NCI-H748 treated with DMSO at 0.1 percent for 48 hours (cell line): ENCODE measurements around the gene PPM1D.
"Not testable (repeated sequence)": the region's sequence is repeated elsewhere in the genome, so short reads cannot be mapped to it uniquely, and the experiment has no call there.

ENCODE experiments used
- DNase-seq: peaks from one replicate; lab custom pipeline; 2025; lab: John Stamatoyannopoulos, UW

PPM1D gene

DNA sequence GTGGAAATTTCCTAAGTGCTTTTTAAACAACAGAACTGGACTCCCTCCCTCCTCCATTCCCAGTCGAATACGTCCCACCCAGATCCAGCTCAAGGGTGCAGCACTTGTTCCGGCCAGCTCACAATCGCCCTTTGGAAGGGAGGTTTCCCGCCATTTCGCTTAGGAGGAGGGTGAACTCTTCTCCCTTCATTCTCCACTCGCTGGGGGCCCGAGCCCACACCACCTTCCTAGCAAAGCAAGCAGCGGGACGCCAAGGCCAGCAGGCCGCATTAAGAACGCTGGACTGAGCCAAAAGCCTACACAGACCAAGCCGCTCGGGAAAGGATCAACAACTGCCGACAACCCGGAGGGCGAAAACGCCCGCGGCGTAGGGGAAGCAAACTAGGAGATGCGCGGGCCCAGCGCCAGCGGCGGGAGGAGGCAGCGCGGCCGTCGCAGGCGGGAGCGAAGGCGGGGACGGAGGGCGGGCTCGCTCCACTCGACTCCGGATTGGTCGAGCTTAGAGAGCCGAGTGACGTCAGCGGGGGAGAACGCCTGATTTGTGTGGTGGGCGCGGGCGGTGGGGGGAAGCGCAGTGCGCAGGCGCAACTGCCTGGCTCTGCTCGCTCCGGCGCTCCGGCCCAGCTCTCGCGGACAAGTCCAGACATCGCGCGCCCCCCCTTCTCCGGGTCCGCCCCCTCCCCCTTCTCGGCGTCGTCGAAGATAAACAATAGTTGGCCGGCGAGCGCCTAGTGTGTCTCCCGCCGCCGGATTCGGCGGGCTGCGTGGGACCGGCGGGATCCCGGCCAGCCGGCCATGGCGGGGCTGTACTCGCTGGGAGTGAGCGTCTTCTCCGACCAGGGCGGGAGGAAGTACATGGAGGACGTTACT is at the start of gene PPM1D:
Gene PPM1D, plus strand, starts transcription at position 574 of the 870 bp plus-strand sequence. Its CDS starts 222 bp downstream, at position 796.
- DNase-seq = peak; percentile 97

DNA sequence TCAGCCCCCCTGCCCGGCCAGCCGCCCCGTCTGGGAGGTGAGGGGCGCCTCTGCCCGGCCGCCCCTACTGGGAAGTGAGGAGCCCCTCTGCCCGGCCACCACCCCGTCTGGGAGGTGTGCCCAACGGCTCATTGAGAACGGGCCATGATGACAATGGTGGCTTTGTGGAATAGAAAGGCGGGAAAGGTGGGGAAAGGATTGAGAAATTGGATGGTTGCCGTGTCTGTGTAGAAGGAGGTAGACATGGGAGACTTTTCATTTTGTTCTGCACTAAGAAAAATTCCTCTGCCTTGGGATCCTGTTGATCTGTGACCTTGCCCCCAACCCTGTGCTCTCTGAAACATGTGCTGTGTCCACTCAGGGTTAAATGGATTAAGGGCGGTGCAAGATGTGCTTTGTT is 47.7 kb upstream of the PPM1D start:
- not testable (repeated sequence) for DNase-seq

DNA sequence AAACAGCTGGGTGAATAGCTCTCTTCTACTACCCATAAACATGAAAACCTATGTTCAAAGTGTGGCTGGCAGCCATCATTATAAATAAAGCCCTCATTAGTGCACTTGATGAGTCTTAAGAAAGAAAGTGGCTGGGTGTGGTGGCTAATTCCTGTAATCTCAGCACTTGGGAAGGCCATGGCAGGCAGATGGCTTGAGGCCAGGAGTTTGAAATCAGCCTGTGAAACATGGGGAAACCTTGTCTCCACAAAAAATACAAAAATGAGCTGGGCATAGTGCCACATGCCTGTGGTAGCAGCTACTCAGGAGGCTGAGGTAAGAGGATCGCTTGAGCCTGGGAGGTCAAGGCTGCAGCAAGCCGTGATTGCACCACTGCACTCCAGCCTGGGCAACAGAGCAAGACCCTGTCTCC is 45.6 kb upstream of the PPM1D start:
- DNase-seq = no peak

DNA sequence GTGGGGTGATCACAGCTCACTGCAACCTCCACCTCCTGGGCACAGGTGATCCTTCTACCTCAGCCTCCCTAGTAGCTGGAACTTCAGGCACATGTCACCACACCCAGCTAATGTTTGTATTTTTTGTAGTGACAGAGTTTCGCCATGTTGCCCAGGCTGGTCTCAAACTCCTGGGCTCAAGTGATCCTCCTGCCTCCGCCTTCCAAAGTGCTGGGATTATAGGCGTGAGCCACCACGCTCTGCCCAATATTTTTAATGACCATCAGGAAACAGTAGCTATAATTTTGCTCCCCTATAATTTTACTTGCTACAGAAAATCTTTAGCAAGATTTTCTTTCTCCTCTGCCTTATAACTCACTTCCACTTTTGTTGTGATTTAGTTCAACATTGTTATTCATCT is 44.2 kb upstream of the PPM1D start:
- DNase-seq = no peak

DNA sequence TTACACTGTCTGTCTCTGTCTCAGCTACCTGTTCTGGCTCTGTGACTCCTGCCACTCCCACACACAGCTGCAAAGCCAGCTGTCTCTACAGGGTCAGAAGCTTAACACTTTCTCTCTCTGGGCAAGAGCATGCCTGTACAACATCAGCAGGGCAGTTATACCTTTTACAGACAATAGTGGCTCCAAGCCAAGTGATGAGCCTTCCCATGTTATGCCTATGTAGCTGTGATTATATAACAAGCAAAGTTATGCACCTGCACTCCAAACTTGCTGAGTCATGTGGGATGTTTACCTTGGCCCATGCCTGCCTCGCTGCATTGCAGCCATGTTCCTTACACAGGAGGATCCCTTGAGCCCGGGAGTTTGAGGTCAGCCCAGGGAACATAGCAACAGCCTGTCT is 42.2 kb upstream of the PPM1D start:
- no peak for DNase-seq

DNA sequence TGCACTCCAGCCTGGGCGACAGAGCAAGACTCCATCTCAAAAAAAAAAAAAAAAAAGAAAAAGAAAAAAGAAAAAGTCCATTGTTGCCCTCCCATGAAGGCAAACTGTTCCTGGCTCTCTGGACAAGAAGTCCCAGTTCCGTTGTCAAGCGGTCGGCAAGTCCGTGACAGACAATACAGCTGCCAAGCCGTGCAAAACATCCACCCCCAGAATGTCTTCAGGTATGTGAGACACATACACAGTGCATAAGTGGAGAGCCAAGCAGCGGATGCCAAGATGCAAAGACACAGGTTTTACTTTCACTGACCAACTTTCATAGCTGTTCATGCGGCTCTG is 40.4 kb upstream of the PPM1D start:
- DNase-seq = no peak

DNA sequence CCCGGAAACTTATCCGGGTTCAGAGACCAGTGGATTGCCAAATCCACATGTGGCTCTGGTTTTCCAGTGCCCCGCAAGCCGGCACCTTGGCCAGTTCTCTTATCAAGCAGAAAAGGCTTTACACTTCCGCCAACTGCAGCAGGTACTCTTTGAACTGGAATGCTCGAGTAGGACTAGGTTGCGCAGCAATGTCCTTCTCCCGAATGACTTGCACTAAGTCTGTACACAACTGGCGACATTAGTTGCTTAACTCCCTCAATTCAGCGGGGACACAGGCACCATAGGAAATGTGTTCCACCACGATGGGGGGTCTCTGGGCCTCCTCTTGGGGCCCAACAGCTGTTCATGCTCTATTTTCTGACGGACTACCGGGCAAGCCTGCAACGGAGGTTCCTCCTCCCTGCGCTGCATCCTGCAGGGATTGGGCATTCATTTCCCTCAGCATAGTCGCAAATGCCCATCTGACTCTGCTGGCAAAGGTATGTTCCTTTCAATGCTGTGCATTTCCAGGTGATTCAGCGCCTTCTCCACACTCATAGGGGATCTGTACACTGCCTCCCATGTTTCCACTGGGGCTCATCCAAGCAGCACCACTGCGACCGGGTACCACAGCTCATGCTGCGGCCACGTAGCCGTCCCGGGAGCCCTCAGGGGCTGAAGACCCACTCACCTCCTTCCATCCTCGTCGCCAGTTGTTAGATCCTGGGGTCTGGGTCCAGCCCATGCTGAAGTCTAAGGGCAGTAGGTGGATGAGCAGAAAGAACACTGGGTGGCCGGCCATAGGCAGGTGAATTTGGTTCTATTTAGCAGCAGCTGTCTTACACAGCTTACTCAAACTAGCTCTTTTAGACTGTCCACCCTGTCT is 39.8 kb upstream of the PPM1D start:
- DNase-seq = no peak

DNA sequence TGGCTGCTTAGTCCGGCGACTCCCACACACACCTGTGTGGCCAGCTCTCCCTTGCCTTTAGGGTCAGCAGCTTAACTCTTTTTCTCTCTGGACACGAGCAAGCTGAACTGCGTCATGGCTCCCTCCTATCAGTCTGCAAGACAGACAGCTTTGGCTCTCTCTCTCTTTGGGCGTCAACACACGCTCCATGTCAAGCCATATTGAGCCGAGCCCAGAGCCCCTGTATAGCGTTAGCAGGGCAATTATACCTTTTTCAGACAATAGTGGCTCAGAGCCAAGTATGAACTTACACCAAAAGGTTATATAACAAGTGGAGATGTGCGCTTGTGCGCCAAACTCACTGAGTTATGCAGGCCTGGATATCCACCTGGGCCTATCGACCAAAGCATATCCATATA is 39.1 kb upstream of the PPM1D start:
- DNase-seq = no peak

DNA sequence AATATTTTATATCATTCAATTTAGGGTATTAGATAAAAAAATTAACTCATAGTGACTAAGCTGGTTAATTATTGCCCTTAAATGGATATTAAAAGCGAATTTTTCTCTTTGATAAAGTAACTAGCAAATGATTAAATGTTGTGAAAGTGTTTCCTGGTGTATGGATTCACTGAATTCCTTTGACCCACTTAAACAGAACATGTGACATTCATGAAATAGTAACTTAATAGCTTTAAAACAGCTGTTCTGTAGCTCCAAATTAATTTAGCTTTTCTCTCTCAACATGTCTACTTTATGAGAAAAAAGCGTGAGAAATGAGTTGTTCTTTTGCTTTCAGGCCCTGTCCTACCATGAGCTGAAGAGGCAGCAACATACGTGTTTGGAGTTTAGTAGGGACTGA is 37.6 kb upstream of the PPM1D start:
- no peak for DNase-seq

DNA sequence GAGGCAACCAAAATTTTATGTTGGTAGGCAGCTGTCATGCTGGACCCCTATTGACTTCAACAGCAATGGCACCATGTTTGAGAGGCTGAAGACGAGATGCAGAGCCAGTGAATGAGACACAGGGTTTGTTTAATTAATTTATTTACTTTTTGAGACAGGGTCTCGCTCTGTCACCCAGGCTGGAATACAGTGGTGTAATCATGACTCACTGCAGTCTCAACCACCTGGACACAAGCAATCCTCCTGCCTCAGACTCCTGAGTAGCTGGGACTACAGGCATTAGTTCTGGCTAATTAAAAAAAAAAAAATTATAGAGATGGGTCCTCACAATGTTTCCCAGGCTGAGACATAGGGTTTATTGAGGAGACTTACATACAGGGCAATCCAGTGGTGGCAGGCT is 36.2 kb upstream of the PPM1D start:
- DNase-seq = no peak

DNA sequence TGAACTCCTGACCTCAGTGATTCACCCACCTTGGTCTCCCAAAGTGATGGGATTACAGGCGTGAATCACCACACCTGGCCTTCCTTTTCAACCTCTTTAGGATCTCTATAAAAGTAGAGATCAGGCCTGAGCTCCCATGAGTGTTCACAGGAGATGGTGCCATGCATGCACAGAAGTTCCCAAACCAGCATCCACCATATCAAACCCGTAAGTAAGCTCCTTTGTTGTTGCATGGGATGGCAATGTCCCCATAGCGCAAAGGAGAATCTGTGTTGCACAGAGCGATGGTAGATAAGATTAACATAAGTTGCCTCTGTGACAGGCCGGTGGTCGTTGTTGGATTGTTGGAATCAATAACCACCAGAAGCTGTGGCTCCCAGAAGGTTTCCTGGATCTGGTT is 34.8 kb upstream of the PPM1D start:
- DNase-seq = no peak

DNA sequence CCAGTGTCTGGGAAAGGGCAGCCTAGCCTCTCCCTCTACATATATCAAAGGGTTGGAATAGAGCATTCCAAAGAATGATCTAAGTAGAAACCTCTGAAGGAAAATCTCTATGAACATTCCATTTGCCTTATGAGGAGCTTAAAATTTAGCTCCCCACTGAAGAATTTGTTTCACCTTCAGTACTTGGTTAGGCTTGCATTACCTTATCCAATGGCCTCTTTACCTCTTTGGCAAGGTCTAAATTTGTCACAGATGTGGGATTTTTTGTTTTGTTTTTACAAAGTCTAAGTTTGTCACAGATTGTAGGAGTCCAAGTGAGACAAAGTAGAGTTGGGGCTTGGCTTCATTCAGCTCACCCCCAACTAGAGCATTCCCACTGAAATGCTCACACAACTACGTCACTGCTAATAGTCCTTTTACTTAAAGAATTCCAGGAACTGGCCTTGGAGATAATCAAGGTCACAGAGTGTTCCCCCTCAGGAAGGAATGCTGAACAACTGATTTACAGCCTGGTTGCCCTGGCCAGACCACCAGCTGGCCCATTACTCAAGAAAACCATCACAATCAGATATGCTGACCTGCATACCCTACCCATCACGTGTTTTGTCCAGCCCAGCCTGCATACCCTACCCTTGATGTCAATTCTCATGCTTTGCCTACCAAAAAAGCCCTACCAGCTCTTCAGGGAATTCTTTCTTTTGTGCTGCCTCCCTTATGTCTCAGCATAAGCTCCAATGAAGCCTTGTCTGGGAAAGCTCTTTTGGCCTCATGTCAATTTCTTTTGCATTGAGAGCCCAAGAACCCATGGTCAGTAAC is 26.5 kb upstream of the PPM1D start:
- no peak for DNase-seq

DNA sequence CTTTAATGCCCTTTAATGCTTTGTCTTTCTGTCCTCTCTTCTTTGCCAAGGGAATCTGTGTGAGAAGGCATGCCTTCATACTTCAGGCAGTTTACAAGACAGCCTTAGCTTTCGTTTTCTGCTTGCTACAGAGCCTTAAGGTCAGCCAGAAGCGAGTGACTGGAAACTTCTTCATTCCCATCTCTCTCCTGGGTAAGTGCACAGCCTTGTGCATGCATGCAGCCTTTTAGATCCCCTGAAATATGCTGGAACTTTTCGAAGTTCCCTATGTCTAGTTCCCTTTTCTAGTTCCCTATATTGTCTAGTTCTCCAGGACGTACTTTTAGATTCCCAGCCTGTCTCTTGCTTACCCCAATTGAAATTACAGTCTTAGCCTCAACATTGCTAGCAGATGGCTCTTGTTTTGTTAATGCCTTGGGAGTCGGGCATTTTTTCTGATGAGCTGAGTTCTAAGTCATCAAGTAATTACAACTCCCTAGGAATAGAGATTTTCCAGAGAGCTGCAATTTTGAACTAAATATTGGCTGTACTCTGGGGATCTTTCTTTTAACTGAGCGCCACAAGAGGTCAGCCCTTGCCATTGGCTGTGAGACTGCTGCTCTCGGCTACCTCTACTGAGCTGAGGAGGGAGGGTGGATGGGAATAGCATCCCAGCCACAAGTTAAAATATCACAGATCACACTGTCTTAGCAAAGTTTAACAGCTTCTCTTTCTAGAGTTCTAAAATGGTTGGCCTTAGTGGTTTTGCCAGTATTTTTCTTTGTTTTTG is 22.7 kb upstream of the PPM1D start:
- DNase-seq = no peak

DNA sequence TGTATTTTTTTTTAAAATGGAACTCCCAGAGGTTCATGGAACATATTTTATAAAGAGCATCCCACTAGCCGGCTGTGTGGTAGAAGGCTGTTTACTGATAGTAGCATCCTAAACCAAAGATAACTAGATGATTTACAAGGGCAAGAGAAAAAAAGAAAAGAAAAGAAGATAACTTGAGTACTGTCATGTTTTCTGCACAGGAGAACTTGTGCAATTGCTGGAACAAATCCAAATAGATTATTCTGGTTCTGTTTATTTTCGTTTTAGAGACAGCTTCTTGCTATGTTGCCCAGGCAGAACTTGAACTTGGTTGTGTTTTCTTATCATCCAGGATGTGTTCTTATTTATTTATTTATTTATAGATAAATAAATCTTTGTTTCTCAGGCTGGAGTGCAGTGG is 20.9 kb upstream of the PPM1D start:
- no peak for DNase-seq

DNA sequence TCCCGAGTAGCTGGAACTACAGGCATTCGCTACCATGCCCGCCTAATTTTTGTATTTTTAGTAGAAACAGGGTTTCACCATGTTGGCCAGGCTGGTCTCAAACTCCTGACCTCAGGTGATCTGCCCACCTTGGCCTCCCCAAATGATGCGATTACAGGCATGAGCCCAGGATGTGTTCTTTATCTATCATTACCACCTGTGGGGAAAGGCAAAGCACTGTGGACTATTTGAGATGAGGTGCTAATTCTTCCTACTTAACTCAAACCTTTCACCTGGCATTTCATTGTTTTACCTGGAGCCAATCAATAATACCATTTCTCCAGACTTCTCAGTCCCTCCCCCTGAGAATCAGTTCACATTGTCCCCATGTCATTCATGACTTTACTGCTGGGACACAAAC is 20.4 kb upstream of the PPM1D start:
- no peak for DNase-seq

DNA sequence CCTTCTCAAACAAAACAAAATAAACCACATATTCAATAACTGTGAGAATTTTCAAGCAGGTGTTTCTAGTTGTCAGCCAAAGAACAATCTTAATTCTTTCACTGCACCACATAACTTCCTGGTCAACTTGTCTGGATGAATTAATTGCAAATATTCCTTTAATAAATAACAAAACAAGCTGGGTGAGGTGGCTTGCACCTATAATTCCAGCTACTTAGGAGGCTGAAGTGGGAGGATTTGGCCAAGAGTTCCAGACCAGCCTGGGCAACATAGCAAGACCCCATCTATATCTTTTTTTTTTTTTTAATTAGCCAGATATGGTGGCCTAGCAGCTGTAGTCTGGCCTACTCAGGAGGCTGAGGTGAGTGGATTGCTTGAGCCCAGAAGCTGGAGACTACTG is 17.0 kb upstream of the PPM1D start:
- DNase-seq = no peak

DNA sequence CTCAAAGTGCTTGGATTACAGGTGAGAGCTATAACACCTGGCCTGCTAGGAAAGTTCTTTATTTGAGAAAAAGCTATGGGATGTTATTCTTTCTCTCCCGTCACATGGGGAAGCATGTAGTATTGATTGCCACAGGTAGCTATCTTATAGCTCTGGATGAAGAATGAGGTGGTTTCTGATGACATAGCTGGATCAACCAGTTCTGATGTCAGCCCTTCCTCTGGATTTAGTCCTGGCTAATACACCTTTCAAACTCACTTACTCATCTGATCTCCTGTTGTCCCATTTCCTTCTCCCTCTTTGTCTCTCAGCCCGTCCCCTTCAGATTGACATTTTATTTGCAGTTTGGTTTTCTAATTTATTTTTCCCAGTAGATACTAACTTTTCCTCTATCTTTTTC is 14.1 kb upstream of the PPM1D start:
- DNase-seq = no peak

DNA sequence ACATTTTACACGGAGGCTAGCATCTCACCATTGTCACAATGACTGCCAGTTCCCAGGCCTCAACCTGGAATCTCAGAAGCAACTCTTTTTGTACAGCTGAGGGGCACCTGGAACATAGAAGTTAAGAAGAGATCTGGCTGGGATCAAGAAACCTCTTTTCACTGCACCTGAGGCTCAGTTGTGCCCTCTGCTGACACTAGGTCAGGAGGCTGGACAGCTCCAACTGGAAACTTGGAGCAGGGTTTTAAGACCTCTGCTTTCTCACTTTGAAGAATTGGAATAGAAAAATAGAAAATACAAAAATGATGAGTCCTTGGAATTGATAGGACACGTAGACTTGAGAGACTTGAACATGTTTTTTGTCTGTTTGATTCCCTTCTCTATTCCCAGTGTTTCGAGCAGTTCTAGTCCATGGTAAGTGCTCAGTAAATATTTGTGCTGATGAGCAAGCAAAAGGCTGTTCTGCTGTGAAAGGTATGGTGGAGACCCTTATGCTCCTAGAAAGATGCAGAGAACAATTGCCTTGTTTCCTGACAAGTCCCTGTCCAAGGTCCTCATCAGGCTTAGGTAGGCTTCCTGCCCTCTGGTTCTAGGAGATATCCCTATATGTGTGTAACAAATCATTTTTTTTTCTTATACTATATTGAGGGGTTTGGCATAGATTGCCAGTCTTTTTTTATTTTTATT is 13.6 kb upstream of the PPM1D start:
- no peak for DNase-seq

DNA sequence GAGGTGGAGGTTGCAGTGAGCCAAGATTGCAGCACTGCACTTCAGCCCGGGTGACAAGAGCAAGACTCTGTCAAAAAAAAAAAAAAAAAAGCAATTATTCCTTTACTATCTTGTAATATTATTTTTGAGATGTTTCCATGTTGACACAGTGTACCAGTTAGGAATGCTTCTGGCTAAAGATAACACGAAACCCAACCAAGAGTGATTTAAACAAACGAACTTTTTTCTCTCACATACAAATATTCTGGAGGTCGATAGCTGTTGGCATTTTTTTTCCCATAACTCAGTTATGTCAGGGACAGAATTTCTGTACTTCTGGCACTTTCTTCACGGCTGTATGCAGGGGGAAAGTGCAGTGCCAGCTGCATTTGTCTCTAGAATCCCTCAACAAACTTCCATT is 9.9 kb upstream of the PPM1D start:
- no peak for DNase-seq

DNA sequence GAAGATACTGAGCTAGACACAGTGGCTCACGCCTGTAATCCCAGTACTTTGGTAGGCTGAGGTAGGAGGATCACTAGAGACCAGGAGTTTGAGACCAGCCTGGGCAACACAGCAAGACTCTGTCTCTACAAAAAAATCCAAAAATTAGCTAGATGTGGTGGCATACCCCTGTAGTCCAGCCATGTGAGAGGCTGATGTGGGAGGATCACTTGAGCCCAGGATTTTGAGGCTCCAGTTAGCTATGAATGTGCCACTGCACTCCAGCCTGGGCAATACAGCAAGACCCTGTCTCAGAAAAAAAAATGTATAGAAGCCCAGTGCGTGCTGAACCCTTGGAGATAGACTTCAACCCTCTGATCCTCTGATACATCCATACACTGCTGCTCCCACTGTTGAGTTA is 7.2 kb upstream of the PPM1D start:
- no peak for DNase-seq

DNA sequence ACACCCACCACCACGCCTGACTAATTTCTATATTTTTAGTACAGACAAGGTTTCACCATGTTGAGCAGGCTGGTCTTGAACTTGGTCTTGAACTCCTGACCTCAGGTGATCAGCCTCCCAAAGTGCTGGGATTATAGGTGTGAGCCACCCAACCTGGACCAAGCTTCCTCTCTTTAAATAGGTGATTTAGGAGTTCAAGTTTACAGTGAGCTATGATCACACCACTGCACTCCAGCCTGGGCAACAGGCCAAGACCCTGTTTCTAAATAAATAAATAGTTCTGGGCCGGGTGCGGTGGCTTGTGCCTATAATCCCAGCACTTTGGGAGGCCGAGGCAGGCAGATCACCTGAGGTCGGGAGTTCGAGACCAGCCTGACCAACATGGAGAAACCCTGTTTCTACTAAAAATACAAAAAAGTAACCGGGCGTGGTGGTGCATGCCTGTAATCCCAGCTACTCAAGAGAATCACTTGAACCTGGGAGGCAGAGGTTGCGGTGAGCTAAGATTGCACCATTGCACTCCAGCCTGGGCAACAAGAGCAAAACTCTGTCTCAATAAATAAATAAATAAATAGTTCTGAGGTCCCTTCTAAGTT is 6.5 kb upstream of the PPM1D start:
- not testable (repeated sequence) for DNase-seq
